Measurements from ENCODE around the gene GABPB1. TPM values are rescaled to one million over a fixed set of nuclear protein-coding genes. Genes with fewer than 3 reads are reported as not detected.

Gene GABPB1
- total RNA-seq, 1 donor from 2014 or later, result 85.0 TPM

GRCh38 chr15:50246631-50247030 is 108.4 kb downstream of the GABPB1 start:
- H3K4me3 ChIP-seq (ENCODE audit: low read depth, low read length), result no peak overlapping the region
- DNase-seq (ENCODE audit: low read depth) (no peak), FAIRE-seq (no peak)
- no peaks in the 10 kb centered on the region for H3K36me3 ChIP-seq (ENCODE audit: control insufficient read depth, insufficient read depth, low read length)
- no peaks in the 10 kb centered on the region for H3K27me3 ChIP-seq (ENCODE audit: control insufficient read depth, insufficient read depth, low read length)
- TF ChIP-seq, protein P1, sequence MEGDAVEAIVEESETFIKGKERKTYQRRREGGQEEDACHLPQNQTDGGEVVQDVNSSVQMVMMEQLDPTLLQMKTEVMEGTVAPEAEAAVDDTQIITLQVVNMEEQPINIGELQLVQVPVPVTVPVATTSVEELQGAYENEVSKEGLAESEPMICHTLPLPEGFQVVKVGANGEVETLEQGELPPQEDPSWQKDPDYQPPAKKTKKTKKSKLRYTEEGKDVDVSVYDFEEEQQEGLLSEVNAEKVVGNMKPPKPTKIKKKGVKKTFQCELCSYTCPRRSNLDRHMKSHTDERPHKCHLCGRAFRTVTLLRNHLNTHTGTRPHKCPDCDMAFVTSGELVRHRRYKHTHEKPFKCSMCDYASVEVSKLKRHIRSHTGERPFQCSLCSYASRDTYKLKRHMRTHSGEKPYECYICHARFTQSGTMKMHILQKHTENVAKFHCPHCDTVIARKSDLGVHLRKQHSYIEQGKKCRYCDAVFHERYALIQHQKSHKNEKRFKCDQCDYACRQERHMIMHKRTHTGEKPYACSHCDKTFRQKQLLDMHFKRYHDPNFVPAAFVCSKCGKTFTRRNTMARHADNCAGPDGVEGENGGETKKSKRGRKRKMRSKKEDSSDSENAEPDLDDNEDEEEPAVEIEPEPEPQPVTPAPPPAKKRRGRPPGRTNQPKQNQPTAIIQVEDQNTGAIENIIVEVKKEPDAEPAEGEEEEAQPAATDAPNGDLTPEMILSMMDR (IDR thresholded peaks at IDR 0.05; ENCODE audit: insufficient read depth, low read length, severe bottlenecking), result no peak

- TF ChIP-seq, protein P1 (IDR thresholded peaks at IDR 0.05; ENCODE audit: insufficient read depth, low read length, severe bottlenecking), result no peak
- FAIRE-seq, result no peak
- DNase-seq (ENCODE audit: low read depth), result no peak
- Histone ChIP-seq H3K27me3 (ENCODE audit: control insufficient read depth, insufficient read depth, low read length) (no peaks in the 10 kb centered on the region), H3K4me3 (ENCODE audit: low read depth, low read length) (no peak overlapping the region), H3K36me3 (ENCODE audit: control insufficient read depth, insufficient read depth, low read length) (no peaks in the 10 kb centered on the region)
Observed at GRCh38 chr15:50244959-50245624, 109.9 kb downstream of the GABPB1 start.

DNA sequence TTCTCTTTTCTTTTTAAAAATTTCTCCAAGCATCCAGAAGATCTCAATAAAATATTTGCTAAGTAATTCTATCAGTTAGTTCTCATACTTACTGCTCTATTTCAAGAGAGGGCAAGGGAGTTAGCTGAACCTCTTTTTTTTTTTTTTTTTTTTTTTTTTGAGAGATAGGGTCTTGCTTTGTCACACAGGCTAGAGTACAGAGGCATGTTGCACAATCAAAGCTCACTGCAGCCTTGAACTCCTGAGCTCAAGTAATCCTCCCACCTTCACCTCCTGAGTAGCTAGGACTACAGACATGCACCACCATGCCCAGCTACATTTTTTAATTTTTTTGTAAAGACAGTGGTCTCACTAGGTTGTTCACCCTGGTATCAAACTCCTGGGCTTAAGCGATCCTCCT is 110.8 kb downstream of the GABPB1 start:
- no peaks in the 10 kb centered on the region for H3K27me3 ChIP-seq (ENCODE audit: control insufficient read depth, insufficient read depth, low read length)
- FAIRE-seq (no peak), DNase-seq (ENCODE audit: low read depth) (no peak)
- TF ChIP-seq, protein P1 (IDR thresholded peaks at IDR 0.05; ENCODE audit: insufficient read depth, low read length, severe bottlenecking), result no peak
- H3K36me3 ChIP-seq (ENCODE audit: control insufficient read depth, insufficient read depth, low read length), result no peaks in the 10 kb centered on the region
- no peak overlapping the region for H3K4me3 ChIP-seq (ENCODE audit: low read depth, low read length)

DNA sequence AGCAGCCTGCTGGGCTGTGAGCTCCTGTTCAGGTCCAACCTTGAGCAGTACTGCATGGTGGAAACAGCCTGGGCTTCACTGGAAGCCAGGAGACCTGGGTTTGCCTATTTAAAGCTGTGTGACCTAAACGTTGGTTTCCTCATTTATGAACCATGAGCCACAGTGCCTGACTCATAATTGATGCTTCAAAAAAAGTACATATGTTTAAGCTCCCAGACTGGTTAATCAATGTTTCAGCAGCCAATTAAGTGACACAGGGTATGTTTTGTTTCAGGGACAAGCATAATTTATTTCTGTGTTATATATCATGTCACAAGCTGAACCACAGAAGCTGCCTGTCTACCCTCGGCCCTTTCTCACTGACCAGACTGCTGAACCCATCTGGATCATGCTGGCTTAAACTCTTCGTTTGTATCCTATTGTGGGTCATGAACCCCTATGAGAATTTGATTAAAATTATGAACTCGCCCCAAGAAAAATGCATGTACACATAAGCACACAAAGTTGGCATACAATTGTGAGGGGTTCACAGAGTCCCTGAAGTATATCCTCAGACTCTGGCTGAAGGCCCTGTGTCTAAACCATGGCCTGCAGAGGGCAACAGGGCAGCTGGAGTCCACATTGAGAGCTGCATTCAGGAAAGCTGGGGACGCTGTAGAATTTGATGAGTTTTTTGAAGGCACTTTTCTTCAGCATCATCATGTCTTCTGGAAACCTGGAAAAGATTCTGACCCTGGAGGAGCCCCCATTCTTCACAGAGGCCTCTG is 113.1 kb downstream of the GABPB1 start:
- TF ChIP-seq, protein P1 (IDR thresholded peaks at IDR 0.05; ENCODE audit: insufficient read depth, low read length, severe bottlenecking), result no peak
- Histone ChIP-seq H3K27me3 (ENCODE audit: control insufficient read depth, insufficient read depth, low read length) (no peaks in the 10 kb centered on the region), H3K36me3 (ENCODE audit: control insufficient read depth, insufficient read depth, low read length) (no peaks in the 10 kb centered on the region), H3K4me3 (ENCODE audit: low read depth, low read length) (no peak overlapping the region)
- DNase-seq (ENCODE audit: low read depth) (peak; percentile 82), FAIRE-seq (no peak)

DNA sequence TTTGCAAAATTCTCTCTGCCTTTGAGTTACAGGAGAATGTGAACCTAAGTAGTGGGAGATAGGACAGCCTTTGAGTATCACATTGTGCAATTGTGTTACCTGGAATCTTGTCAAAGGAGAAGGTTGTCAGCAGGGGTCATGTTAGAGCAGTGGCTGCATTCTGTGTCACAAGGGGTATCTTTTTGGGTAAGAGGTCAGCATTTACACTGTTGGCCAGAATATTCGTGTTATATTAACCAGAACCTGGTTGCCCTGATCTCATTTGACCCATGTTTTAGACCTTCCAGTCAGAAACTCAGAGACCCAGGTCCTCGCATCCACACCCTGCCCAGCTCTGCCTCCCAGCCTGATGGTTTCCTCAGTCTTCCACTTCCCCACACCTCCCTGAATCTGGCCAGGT is 116.7 kb downstream of the GABPB1 start:
- FAIRE-seq, result no peak
- Histone ChIP-seq H3K4me3 (ENCODE audit: low read depth, low read length) (no peak overlapping the region), H3K36me3 (ENCODE audit: control insufficient read depth, insufficient read depth, low read length) (no peaks in the 10 kb centered on the region), H3K27me3 (ENCODE audit: control insufficient read depth, insufficient read depth, low read length) (no peaks in the 10 kb centered on the region)
- no peak for DNase-seq (ENCODE audit: low read depth)
- TF ChIP-seq, protein P1 (IDR thresholded peaks at IDR 0.05; ENCODE audit: insufficient read depth, low read length, severe bottlenecking), result no peak
